HG03175 (cell line): Measurements from ENCODE around the gene ISG20L2.

Experiments used
- ATAC-seq: cut with Tn5 transposase; IDR thresholded peaks from one replicate; pipeline ENCODE4 v1.9.1; 2021; ENCODE audit warnings: mild to moderate bottlenecking, moderate library complexity; ENCODE audit not compliant: unreplicated experiment

Gene ISG20L2

DNA sequence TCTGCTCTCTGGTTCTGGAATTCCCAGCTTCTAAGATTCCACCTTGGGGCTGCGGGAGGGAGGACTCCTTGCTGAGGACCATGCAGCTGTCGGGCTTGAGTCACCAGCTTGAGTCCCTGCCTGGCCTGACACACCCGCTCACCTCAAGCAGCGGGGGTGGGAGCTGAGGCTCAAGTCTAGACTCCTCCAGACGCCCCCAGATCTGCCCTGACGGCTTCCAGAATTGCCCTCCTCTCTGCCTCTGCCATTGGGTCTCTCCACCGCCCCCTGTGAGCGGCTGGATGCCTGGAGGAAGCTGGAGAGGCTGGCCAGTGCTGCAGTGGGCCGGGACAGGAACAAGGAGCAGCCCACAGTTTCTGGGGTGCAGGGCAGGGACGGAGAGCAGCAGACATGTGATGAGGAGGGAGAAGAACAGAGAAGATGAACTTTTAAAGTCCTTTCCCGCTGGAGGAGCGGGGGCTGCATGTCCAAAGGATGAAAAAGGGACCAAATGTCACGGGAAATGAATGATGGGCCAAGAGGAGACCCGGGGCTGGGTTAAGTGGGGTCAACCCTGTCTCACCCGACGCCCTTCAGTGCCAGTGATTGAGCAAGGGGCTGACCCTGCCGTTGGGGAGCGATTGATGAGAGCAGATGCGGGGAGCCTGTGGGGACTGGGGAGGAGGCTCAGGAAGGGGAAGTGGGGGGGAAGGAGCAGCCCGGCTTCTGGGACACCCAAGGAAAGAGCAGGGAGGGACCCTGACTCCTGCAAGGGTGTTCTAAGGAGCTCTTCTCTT is 36.7 kb downstream of the ISG20L2 start:
- no peak for ATAC-seq

DNA sequence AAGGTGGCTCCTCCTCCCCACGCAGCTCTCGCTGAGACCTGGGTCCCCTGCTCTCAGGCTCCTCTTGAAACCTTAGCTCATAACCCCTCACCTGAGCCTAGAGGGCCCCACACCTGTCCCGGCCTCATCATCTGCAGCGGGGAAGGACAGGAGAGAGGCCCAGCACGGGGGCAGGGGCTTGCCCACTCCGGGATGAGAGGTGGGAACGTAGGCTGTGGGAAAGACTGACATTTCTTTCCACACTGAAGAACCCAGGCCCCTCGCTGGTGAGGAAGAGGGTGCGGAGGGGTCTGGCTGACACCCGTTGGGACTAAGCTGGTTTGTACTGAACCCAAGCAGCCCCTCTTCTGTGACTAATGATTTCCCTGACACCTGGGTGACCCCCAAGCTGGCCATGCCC is 37.4 kb downstream of the ISG20L2 start:
- ATAC-seq, result no peak

DNA sequence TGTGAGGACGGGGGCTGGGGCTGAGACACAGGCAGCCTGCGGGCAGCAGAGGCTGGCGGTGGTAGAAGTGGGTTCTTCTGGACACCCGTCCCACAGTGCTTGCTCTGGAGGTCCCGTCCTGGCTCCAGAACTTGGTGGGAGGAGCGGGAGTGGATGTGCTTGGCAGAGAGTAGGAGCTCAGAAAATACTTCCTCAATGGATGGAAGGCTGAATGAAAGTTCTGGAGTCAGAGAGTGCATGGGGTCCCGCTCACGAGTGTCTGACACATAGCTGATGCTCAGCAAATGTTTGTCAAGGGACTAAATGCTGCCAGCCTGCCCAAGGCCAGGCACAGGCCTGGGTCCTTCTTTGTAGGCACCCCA is 37.9 kb downstream of the ISG20L2 start:
- ATAC-seq, result no peak

DNA sequence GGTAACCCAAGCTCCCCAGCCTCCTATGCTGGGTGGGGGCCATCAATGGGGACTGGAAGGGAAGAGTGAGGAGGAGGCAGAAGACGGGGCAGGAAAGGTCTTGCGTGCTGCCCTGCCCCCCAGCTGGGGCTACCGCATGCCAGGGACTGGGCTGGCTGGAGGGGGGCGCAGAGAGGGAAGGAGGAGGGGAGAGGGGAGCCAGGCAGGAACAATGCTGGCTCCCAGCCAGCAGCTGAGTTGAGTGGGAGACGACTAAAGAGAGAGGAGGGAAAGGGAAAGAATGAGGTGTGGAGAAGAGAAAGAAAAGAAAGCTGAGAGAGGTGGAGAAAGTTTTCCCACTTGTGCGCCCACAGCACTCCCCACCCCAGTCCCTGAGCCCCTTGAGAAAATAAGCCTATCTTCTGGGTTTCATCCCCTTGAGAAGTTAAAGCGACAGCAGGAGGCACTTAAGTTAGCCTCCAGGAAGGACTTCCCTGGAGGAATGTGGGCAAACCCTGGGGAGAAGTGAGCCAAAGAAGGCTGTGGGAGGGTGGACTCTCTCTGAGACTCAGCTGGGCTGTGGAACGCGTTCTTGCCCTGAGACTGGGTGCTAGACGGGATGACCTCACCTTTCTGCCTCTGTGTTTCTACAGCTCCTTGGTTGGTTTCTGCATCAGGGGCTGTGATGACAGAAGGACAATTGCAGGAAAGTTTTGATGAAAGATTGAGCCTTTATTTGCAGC is 38.5 kb downstream of the ISG20L2 start:
- ATAC-seq, result no peak

DNA sequence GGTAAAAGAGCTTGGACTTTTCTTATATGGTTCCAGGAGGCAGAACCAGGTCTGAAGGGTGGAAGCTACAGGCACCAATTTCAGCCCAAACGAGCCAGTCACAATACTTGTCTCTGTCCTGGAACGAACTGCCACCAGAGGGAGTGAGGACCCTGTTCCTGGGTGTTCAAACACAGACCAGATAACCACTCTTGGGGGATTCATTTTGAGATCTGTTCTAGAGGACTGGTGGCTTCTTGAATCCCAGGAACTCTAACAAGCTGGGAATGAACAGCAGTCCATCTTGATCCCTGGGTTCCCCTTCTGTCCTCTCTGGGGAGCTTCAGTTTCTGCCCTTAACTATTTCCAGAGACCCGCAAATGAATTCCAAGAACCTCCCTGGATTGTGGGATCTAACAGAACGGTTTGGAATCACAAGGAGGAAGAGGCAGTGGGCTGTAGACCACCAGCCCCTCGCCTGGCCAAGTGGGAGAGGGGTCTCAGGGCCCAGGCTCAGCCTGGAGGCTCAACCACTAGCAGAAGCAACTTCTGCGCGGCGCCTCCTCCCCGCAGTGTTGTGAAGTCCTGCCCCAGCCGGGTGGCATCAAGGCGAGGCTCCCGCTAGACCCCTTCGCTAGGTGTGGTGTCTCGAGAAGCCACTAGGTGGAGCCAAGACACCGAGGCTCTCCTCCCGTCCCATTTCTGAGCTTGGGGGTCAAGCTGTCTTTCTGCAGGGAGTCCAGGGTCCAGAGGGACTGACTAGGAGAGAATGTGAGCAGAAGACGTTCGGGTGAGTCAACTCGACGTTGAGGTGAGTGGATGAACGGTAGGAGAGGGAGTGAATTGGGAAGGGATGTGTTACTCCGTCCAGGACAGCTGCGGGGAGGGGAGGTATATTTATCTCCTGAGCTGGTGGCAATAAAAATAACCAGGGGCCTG is 39.3 kb downstream of the ISG20L2 start:
- ATAC-seq, result peak; percentile 69

DNA sequence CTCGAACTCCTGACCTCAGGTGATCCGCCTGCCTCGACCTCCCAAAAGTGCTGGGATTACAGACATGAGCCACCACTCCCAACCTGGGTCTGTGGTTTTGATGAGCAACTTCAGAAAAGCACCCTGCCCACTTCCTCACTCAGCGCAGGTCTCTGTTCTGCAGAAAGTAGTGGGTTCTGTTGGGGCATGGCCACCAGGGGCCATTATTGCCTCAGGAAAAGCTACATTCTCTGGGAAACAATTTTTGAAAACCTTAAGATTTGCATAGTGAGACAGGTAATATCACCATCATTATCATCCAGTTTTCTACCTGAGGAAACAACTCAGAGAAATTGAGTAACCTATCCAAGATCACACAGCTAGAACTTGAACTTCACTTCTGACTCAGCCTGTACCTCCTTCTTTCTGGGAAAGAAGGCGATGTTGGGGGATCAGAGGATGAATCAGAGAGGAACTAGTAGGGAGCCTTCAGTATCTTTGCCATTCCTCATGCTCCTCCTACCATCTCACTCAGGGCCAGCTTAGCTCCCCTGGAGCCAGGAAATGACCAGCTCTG is 44.3 kb downstream of the ISG20L2 start:
- no peak for ATAC-seq

DNA sequence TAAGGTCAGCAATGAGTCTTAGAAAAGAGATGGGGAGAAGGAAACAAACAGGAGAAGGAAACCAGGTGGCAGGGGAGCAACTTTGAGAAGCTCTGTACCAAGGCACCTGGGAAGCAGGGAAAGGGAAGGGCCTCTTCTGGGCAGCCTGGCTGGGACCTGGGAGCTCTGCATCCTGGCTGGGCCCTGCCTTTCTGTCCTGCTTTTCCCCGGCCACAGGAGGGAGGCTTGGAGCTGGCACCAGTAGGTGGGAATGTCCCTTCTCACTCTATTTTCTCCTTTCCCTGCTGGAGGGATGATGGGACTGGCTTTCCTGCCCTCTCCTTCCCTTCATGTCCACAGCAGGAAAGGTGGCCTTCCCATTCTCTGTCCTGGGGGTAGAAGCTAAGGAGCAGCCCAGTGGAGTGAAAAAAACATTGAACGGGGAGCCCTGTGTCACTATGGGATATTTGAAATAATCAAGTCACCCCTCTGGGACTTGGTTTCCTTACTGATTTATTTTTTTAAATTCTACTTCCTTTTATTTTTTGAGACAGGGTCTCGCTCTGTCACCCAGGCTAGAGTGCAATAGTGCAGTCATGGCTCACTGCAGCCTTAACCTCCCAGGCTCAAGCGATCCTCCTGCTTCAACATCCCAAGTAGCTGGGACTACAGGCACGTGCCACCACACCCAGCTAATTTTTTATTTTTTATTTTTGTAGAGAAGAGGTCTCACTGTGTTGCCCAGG is 46.2 kb downstream of the ISG20L2 start:
- ATAC-seq, result no peak

DNA sequence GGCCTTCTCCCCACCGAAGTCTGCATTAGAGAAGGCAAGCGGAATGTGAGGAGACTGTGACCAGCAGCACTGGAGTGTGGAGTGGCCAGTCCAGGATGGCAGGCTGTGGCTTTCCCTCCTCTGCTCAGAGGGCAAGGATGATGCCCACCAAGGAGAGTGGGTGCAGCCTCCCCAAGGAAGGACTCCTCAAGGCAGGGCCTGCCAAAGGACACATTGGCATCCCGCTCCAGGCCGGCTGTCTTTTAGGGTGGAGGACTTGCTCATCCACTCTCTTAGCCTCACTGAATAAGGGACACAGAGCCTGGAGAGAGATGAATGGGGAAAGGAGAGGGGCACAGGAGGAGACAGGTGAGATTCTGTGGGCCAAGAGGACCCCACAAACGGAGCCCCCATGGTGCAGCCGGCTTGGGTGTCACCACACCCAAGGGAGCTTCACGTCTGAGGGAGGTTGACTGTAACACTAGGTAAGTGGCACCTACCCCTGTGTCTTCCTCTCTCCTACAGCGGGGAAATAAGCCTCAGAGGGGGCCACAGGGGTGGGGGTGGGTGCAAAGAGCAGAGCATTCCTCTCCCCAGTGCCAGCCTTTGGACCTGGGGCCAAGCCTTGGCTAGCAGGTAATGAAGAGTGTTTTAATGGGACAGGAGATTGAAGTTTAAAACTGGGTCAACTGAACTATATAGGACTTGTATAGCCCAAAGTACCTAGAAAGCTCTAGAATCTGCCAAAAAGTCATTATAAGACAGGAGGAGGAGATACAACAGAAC is 47.2 kb downstream of the ISG20L2 start:
- no peak for ATAC-seq

DNA sequence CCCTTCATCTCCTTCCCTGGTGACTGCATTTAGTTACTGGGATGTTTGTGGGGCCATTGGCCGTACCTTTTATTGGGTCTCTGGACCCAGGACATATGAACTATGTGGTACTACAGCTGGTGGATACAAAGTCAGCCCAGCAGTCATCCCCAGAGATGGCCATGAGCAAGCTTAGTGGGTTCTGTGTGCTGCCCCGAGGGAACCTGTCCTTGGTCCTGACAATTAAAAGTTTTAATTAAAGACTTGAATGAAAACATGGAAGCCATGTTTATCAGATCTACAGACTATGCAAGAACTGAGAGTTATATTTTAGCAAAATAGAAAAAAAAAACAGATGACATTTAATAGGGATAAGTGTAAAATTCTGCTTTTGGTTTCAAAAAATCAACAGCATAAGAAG is 48.5 kb downstream of the ISG20L2 start:
- ATAC-seq, result no peak

DNA sequence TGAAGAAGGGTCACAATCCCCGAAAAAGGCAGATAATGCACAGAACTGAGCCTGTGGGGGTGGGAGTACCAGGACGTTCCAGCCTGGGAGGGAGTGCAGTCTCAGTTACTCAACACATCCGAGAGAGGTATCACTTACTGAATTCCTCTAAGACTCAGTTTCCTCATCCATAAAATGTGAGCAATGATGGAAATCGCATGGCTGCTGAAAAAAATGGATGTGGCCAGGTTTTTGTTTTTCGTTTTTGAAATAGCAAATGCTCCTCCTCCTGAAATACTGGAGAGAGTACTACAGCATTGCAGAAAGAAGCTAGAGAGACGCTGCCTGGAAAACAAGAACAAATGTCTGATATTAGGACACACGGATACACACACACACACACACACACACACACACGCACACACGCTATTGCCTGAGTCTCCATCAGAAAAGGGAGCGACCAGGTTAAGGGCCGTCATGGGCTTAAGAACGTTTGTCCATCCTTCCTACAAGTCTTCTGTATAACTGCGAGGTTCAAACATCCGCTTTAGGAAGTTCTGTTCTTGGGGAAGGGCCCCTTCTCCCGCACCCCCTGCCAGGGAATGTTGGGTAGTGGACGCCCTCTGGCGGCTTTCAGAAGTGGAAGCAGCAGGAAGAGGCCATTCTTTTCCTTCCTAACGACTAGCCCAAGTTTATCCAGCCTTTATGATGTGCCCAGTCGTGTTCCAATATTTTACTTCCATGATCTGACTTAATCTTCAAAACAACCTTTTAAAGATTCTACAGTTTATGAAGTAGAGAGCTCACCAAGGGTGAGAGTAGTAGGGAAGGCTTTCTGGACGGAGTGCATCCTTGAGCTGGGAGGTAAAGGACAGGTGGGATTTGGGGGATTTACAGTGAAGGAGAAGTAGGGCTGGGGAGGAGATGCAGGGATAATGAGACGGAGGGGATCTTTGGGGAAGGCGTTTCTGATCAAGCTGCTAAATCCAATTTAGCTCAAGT is 50.7 kb downstream of the ISG20L2 start:
- ATAC-seq, result no peak

DNA sequence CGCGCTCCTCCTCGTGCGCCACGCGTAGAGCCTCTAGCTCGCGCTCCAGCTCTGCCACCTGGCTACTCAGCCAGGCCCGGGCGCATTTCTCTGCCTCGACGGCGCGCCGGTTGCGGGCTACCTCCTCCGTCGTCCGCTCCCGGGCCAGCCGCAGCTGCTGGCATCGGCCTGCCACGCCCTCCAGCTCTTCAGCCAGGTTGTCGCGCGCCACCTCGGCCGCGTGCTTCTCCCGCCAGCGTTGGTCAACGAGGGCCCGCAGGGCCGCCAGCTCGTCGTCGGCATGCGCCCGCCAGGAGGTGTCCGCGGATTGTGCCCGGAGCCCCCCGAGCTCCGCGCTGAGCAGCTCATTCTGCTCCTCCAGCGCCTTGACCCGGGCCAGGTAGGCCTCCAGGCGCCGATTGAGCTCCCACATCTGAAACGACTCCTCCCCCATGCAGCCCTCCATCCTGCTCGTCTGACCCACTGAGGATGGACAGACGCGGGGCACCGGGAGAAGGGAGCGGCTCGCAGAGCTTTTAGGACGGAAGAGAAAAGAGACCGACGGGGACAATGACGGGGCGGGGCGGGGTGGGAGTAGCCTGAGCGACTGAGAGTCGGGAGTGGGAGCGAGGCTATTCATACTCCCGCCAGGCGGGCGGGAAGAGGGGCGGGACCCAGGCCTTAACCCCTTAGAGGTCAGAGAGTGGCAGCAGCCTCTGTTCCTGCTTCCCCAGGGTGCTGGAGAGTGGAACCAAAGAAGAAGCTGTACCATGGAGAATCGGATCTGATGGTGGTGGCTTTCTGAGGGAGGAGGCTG is 51.5 kb downstream of the ISG20L2 start, which contains the start of gene NES:
NES (minus strand) TSS at position 588 of the 796 bp plus-strand sequence; CDS start at position 445, 143 bp downstream.
- no peak for ATAC-seq

DNA sequence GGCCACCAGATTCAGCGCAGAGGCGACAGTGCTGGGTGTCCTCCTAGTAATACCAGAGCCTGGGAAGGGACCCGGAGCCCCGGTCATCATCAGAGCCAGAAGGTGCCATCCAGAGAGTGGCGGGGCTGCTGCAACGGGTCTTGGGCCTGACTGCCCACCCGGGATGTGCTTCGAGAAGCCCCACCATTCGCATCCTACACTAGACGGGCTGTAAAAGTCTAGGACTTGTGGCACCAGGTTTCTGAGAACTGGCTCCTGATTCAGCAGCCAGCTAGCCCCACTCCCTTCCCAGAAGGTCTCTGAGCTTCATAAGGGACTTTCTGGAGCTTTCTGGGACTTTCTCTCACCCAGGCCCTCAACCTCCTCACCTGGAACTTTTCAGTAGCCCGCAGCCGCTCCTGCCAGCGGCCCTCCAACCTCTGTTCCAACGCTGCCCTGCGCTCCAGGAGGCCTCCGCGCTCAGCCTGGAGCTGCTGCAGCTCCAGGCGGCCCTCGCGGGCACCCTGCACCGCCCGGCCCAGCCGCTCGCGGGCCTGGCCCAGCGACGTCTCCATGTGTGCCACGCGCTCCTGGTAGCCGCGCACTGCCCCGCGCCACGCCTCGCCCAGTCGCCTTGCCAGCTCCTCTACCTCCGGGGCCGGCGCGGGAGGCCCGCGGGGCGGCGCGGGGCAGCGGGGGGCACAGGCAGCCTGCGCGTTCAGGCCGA is 52.3 kb downstream of the ISG20L2 start:
- ATAC-seq, result no peak

DNA sequence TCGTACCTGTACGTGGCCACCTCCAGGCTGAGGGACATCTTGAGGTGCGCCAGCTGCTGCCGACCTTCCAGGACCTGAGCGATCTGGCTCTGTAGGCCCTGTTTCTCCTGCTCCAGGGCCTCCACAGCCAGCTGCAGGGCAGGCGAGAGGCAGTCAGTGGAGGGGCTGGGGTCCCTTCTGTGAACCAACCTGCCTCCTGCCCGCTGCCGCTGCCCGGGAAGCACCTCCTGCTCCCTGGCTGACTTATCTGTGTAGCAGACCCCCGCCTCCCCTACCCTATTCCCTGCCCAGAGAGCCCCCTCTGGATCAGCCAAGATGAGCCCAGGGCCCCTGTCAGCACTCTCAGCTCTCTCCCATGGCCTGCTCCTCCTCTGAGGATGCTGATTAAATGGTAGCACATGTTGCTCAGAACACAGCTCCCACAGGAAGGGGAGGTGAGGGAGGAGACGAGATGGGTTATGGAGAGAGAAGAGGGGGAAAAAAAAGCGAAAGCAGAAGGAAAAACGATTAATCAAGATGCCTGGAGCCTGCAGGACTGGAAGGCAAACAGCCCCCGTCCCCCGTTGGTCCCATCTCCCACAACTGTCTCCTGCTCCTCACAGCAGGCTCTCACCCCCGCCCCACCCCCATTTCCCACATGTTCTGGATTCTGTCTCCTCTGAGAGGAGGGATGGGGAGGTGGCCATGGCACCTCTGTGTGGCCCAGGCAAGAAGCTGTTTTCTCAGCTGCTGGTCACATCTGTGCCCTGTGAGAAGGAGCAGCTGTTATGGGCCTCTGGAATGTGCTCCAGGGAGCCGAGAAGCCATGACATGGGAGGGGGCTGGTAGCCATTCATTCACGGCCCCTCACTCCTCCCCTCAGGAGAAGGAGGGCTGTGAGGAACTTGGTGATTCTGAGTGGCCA is 53.1 kb downstream of the ISG20L2 start:
- ATAC-seq, result no peak

DNA sequence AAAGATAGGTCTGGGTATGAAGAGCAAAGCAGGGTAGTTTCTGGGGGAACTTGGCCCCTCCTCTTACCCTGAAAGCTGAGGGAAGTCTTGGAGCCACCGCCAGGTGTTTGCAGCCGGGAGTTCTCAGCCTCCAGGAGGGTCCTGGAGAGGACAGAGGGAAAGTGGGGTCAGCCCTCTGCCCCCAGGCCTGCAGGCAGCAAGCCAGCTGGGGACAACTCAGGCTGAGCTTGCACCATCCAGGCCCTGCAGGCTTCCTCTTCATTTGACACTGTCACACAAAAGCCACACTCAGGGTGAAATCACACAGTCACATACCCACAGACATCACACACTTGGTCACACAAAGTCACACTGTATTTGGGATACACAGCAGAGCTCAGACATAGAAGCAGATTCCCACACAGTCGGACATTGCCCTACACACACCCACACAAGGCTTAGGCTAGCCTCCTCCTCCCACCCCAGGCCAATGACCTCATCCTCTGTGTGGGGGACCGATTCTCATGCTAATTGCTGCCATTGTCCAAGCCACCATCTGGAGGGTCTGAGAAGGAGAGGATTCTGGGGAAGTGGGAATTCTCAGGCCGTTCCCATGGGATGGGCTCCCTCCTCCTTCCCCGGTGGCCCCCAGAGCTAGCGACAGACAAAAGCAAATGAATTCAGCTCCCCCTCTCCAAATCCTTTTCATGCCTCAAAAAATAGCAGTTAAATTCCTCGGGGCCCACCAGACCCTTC is 55.0 kb downstream of the ISG20L2 start:
- no peak for ATAC-seq
